ENCODE results near the gene ZDHHC19.
"Not testable (repeated sequence)": the region's sequence is repeated elsewhere in the genome, so short reads cannot be mapped to it uniquely, and the experiment has no call there.

GRCh38 chr3:196184169-196184432 lies 27.1 kb downstream of the ZDHHC19 start:
- not testable (repeated sequence) for TF ChIP-seq CTCF, POLR2A (IDR thresholded peaks at IDR 0.05)

Measured in body of pancreas (tissue), 4 donors.